HG03457 (cell line): ENCODE measurements around the gene MTHFD1L.

Experiments used
- ATAC-seq: cut with Tn5 transposase; IDR thresholded peaks from one replicate; pipeline ENCODE4 v1.9.1; 2021; ENCODE audit warnings: moderate number of reproducible peaks; ENCODE audit not compliant: unreplicated experiment

Gene MTHFD1L

GRCh38 chr6:151141685-151142084 lies 276.2 kb downstream of the MTHFD1L start:
- no peak for ATAC-seq

GRCh38 chr6:151142676-151143075 lies 277.2 kb downstream of the MTHFD1L start:
- no peak for ATAC-seq

GRCh38 chr6:151143337-151143736 lies 277.8 kb downstream of the MTHFD1L start:
- no peak for ATAC-seq

DNA sequence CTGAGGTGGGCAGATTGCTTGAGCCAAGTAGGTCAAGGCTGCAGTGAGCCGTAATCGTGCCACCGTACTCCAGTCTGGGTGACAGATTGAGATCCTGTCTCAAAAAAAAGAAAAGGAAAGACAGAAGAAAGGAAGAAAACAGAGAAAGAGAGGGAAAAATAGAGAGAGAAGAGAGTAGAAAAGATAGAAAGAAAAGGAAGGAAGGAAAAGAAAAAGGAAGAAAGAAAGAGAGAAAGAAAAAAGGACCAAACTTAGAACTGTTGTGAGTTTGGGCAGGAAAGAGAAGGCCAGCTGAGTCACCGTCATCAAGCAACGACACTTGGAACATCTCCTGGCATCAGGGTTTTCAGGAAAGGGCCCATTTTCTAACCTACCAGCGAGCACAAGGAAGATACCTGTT lies 278.3 kb downstream of the MTHFD1L start:
- no peak for ATAC-seq

DNA sequence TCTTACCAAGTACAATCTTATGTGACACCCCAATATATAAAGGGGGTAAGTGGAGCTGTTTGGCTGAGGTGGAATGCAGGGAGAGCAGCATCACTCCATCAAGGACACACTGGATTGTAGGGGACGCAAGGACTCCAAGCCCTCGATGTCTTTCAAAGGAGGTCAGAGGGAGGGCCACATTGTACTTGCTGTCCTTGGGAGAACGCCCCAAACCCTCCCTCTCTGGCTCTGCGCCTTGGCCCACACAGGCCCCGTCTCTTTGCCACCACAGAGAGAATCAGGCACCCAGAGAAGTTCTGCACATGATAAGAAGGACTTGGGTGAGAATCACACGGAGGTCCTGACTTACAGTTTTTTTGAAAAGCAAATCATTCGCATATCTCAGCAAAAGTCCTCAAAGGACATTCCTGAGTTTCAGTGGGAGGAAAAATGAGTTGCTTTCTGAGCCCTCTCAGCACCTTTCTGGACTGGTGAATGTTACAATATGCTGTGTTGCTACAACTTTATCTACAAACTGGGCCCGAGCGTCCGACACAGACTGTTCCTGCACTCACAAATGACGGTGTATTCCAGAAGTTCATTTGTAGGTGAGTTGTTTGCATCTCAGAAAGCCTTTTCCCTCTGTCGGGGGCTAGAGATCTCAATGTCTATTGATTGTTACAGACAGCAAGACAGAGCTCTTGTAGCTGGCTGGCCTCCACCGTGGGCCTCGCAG lies 281.8 kb downstream of the MTHFD1L start:
- no peak for ATAC-seq

- ATAC-seq = no peak
Observed at GRCh38 chr6:151148111-151148510, 282.6 kb downstream of the MTHFD1L start.

GRCh38 chr6:151149793-151150192 lies 284.3 kb downstream of the MTHFD1L start:
- no peak for ATAC-seq
